ENCODE results near the gene KCMF1.

KCMF1 gene

GRCh38 chr2:85088921-85089320, 118.0 kb downstream of the KCMF1 start:
- no peak overlapping the region for H3K27ac ChIP-seq (ENCODE audit: insufficient read depth in 1 of 2, low read depth in 1 of 2, low read length in 2 of 2, poor library complexity in 1 of 2, severe bottlenecking in 2 of 2)
- no peaks in the 10 kb centered on the region for H3K4me1 ChIP-seq (ENCODE audit: control extremely low read depth in 1 of 4, control insufficient read depth in 4 of 4, insufficient read depth in 4 of 4, low read length in 3 of 4)
- peaks cover 0 to 2% (median 0%) of the 10 kb centered on the region in 5 experiments for H3K27me3 ChIP-seq (replicated peaks in 2 of 5; ENCODE audit: control insufficient read depth in 4 of 5, insufficient read depth in 5 of 5, low read length in 4 of 5)
- H3K9me3 ChIP-seq (ENCODE audit: control extremely low read depth in 1 of 5, control insufficient read depth in 4 of 5, insufficient read depth in 2 of 5, low read depth in 1 of 5, low read length in 4 of 5), result peaks cover 0 to 3% (median 0%) of the 10 kb centered on the region in 5 experiments
- no peak overlapping the region for H3K4me3 ChIP-seq (ENCODE audit: control insufficient read depth in 1 of 7, extremely low read depth in 1 of 7, insufficient read depth in 4 of 7, low read depth in 2 of 7, low read length in 6 of 7)
- no peaks in the 10 kb centered on the region for H3K36me3 ChIP-seq (ENCODE audit: control insufficient read depth in 4 of 4, insufficient read depth in 4 of 4, low read length in 3 of 4)
- DNase-seq, result no peak
- POLR2A ChIA-PET, result no interaction called here
- CTCF ChIA-PET, result interaction anchor here (1.4 kb wide), 1 partner anchor 30 kb away, joined by 3 read pairs; no protein-coding TSS in a partner anchor
- WGBS (ENCODE audit: insufficient coverage), result 100% methylated on average over 2 of the region's 2 CpGs

- no peaks in the 10 kb centered on the region for H3K4me1 ChIP-seq (ENCODE audit: control extremely low read depth in 1 of 4, control insufficient read depth in 4 of 4, insufficient read depth in 4 of 4, low read length in 3 of 4)
- CTCF ChIA-PET, result interaction anchor here (1.4 kb wide), 1 partner anchor 29 kb away, joined by 3 read pairs; no protein-coding TSS in a partner anchor
- H3K27ac ChIP-seq (ENCODE audit: insufficient read depth in 1 of 2, low read depth in 1 of 2, low read length in 2 of 2, poor library complexity in 1 of 2, severe bottlenecking in 2 of 2), result no peak overlapping the region
- no peaks in the 10 kb centered on the region for H3K36me3 ChIP-seq (ENCODE audit: control insufficient read depth in 4 of 4, insufficient read depth in 4 of 4, low read length in 3 of 4)
- POLR2A ChIA-PET, result no interaction called here
- peaks cover 0 to 3% (median 0%) of the 10 kb centered on the region in 5 experiments for H3K9me3 ChIP-seq (ENCODE audit: control extremely low read depth in 1 of 5, control insufficient read depth in 4 of 5, insufficient read depth in 2 of 5, low read depth in 1 of 5, low read length in 4 of 5)
- peaks cover 0 to 2% (median 0%) of the 10 kb centered on the region in 5 experiments for H3K27me3 ChIP-seq (replicated peaks in 2 of 5; ENCODE audit: control insufficient read depth in 4 of 5, insufficient read depth in 5 of 5, low read length in 4 of 5)
- DNase-seq, result peak in 1 of 3 donors; percentile 10
- no peak overlapping the region for H3K4me3 ChIP-seq (ENCODE audit: control insufficient read depth in 1 of 7, extremely low read depth in 1 of 7, insufficient read depth in 4 of 7, low read depth in 2 of 7, low read length in 6 of 7)
- 83% methylated on average over 6 of the region's 6 CpGs for WGBS (ENCODE audit: insufficient coverage)
These were observed 118.6 kb downstream of the KCMF1 start for GRCh38 chr2:85089585-85089984.

DNA sequence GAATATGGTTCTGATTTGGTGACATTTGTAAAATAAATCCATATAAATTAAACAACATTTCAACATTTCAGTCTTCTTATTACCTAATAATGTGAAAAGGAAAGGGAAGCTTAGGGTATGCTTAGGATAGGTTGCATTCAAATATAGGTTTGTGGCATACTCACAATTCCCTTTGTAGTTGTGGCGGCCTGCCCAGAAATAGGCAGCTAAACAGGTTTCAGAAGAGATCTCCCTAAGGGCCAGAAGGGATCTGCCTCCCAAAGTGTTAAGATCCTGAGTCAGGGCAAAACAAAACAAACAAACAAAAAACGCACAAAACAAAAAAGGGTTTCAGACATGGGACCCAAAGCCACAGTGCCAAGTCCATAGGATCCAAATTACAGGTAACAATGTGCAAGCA, 120.9 kb downstream of the KCMF1 start:
- POLR2A ChIA-PET, result no interaction called here
- 100% methylated on average over 1 of the region's 2 CpGs for WGBS (ENCODE audit: insufficient coverage)
- Histone ChIP-seq H3K27ac (ENCODE audit: insufficient read depth in 1 of 2, low read depth in 1 of 2, low read length in 2 of 2, poor library complexity in 1 of 2, severe bottlenecking in 2 of 2) (no peak overlapping the region), H3K27me3 (replicated peaks in 2 of 5; ENCODE audit: control insufficient read depth in 4 of 5, insufficient read depth in 5 of 5, low read length in 4 of 5) (peaks cover 0 to 2% (median 0%) of the 10 kb centered on the region in 5 experiments), H3K4me1 (ENCODE audit: control extremely low read depth in 1 of 4, control insufficient read depth in 4 of 4, insufficient read depth in 4 of 4, low read length in 3 of 4) (no peaks in the 10 kb centered on the region), H3K4me3 (ENCODE audit: control insufficient read depth in 1 of 7, extremely low read depth in 1 of 7, insufficient read depth in 4 of 7, low read depth in 2 of 7, low read length in 6 of 7) (no peak overlapping the region), H3K36me3 (ENCODE audit: control insufficient read depth in 4 of 4, insufficient read depth in 4 of 4, low read length in 3 of 4) (no peaks in the 10 kb centered on the region), H3K9me3 (ENCODE audit: control extremely low read depth in 1 of 5, control insufficient read depth in 4 of 5, insufficient read depth in 2 of 5, low read depth in 1 of 5, low read length in 4 of 5) (peaks cover 0 to 3% (median 0%) of the 10 kb centered on the region in 5 experiments)
- CTCF ChIA-PET, result no interaction called here
- DNase-seq, result no peak

DNA sequence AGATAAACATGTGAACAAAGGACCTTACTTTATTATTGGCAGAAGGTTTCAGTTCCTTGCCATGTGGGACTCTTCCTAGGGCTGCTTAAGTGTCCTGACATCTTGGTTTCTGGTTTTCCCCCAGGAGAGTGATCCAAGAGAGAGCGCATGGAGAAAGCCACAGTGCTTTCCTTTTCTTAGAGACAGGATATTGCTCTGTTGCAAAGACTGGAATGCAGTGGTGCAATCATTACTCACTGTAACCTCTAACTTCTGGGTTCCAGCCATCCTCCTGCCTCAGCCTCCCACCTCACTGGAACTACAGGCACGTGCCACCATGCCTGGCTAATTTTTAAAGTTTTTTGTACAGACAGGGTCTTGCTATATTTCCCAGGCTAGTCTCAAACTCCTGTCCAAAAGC, 124.1 kb downstream of the KCMF1 start:
- H3K9me3 ChIP-seq (ENCODE audit: control extremely low read depth in 1 of 5, control insufficient read depth in 4 of 5, insufficient read depth in 2 of 5, low read depth in 1 of 5, low read length in 4 of 5), result peaks cover 0 to 3% (median 0%) of the 10 kb centered on the region in 5 experiments
- no peaks in the 10 kb centered on the region for H3K36me3 ChIP-seq (ENCODE audit: control insufficient read depth in 4 of 4, insufficient read depth in 4 of 4, low read length in 3 of 4)
- POLR2A ChIA-PET, result no interaction called here
- H3K27ac ChIP-seq (ENCODE audit: insufficient read depth in 1 of 2, low read depth in 1 of 2, low read length in 2 of 2, poor library complexity in 1 of 2, severe bottlenecking in 2 of 2), result no peak overlapping the region
- no peaks in the 10 kb centered on the region for H3K4me1 ChIP-seq (ENCODE audit: control extremely low read depth in 1 of 4, control insufficient read depth in 4 of 4, insufficient read depth in 4 of 4, low read length in 3 of 4)
- H3K27me3 ChIP-seq (replicated peaks in 2 of 5; ENCODE audit: control insufficient read depth in 4 of 5, insufficient read depth in 5 of 5, low read length in 4 of 5), result no peaks in the 10 kb centered on the region
- no peak overlapping the region for H3K4me3 ChIP-seq (ENCODE audit: control insufficient read depth in 1 of 7, extremely low read depth in 1 of 7, insufficient read depth in 4 of 7, low read depth in 2 of 7, low read length in 6 of 7)
- CTCF ChIA-PET, result no interaction called here
- no peak for DNase-seq
- WGBS (ENCODE audit: insufficient coverage), result 89% methylated on average over 1 of the region's 2 CpGs

DNA sequence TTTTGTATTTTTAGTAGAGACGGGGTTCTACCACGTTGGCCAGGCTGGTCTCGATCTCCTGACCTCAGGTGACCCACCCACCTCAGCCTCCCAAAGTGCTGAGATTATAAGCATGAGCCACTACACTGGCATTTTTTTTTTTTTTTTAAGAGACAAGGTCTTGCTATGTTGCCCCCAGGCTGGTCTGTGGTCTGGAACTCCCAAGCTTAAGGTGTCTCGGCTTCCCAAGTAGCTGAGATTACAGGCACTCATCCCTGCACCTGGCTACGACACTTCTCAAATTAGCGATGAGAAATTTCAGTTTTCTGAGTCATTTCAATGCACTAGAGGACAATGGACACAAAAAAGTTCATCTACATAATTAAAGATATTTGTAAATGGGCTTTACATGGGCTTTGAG, 125.7 kb downstream of the KCMF1 start:
- Histone ChIP-seq H3K4me3 (ENCODE audit: control insufficient read depth in 1 of 7, extremely low read depth in 1 of 7, insufficient read depth in 4 of 7, low read depth in 2 of 7, low read length in 6 of 7) (no peak overlapping the region), H3K27ac (ENCODE audit: insufficient read depth in 1 of 2, low read depth in 1 of 2, low read length in 2 of 2, poor library complexity in 1 of 2, severe bottlenecking in 2 of 2) (no peak overlapping the region), H3K36me3 (ENCODE audit: control insufficient read depth in 4 of 4, insufficient read depth in 4 of 4, low read length in 3 of 4) (no peaks in the 10 kb centered on the region), H3K4me1 (ENCODE audit: control extremely low read depth in 1 of 4, control insufficient read depth in 4 of 4, insufficient read depth in 4 of 4, low read length in 3 of 4) (no peaks in the 10 kb centered on the region), H3K9me3 (ENCODE audit: control extremely low read depth in 1 of 5, control insufficient read depth in 4 of 5, insufficient read depth in 2 of 5, low read depth in 1 of 5, low read length in 4 of 5) (peaks cover 0 to 3% (median 0%) of the 10 kb centered on the region in 5 experiments), H3K27me3 (replicated peaks in 2 of 5; ENCODE audit: control insufficient read depth in 4 of 5, insufficient read depth in 5 of 5, low read length in 4 of 5) (no peaks in the 10 kb centered on the region)
- ChIA-PET POLR2A (no interaction called here), CTCF (no interaction called here)
- 84% methylated on average over 4 of the region's 6 CpGs for WGBS (ENCODE audit: insufficient coverage)
- DNase-seq, result no peak

GRCh38 chr2:85104228-85104627, 133.3 kb downstream of the KCMF1 start:
- no peaks in the 10 kb centered on the region for H3K9me3 ChIP-seq (ENCODE audit: control extremely low read depth in 1 of 5, control insufficient read depth in 4 of 5, insufficient read depth in 2 of 5, low read depth in 1 of 5, low read length in 4 of 5)
- H3K4me3 ChIP-seq (ENCODE audit: control insufficient read depth in 1 of 7, extremely low read depth in 1 of 7, insufficient read depth in 4 of 7, low read depth in 2 of 7, low read length in 6 of 7), result no peak overlapping the region
- WGBS (ENCODE audit: insufficient coverage), result no CpG with 5 or more reads among the region's 1 CpG
- no peak overlapping the region for H3K27ac ChIP-seq (ENCODE audit: insufficient read depth in 1 of 2, low read depth in 1 of 2, low read length in 2 of 2, poor library complexity in 1 of 2, severe bottlenecking in 2 of 2)
- no peaks in the 10 kb centered on the region for H3K36me3 ChIP-seq (ENCODE audit: control insufficient read depth in 4 of 4, insufficient read depth in 4 of 4, low read length in 3 of 4)
- POLR2A ChIA-PET, result no interaction called here
- no peaks in the 10 kb centered on the region for H3K4me1 ChIP-seq (ENCODE audit: control extremely low read depth in 1 of 4, control insufficient read depth in 4 of 4, insufficient read depth in 4 of 4, low read length in 3 of 4)
- H3K27me3 ChIP-seq (replicated peaks in 2 of 5; ENCODE audit: control insufficient read depth in 4 of 5, insufficient read depth in 5 of 5, low read length in 4 of 5), result no peaks in the 10 kb centered on the region
- DNase-seq, result no peak
- CTCF ChIA-PET, result no interaction called here

- 100% methylated on average over 1 of the region's 8 CpGs for WGBS (ENCODE audit: insufficient coverage)
- peaks cover 0 to 2% (median 0%) of the 10 kb centered on the region in 5 experiments for H3K27me3 ChIP-seq (replicated peaks in 2 of 5; ENCODE audit: control insufficient read depth in 4 of 5, insufficient read depth in 5 of 5, low read length in 4 of 5)
- H3K36me3 ChIP-seq (ENCODE audit: control insufficient read depth in 4 of 4, insufficient read depth in 4 of 4, low read length in 3 of 4), result no peaks in the 10 kb centered on the region
- CTCF ChIA-PET, result interaction anchor here (1.1 kb wide), 1 partner anchor 11 kb away, joined by 3 read pairs; no protein-coding TSS in a partner anchor
- no peaks in the 10 kb centered on the region for H3K4me1 ChIP-seq (ENCODE audit: control extremely low read depth in 1 of 4, control insufficient read depth in 4 of 4, insufficient read depth in 4 of 4, low read length in 3 of 4)
- no peak overlapping the region for H3K27ac ChIP-seq (ENCODE audit: insufficient read depth in 1 of 2, low read depth in 1 of 2, low read length in 2 of 2, poor library complexity in 1 of 2, severe bottlenecking in 2 of 2)
- no peak for DNase-seq
- H3K9me3 ChIP-seq (ENCODE audit: control extremely low read depth in 1 of 5, control insufficient read depth in 4 of 5, insufficient read depth in 2 of 5, low read depth in 1 of 5, low read length in 4 of 5), result no peaks in the 10 kb centered on the region
- POLR2A ChIA-PET, result no interaction called here
- no peak overlapping the region for H3K4me3 ChIP-seq (ENCODE audit: control insufficient read depth in 1 of 7, extremely low read depth in 1 of 7, insufficient read depth in 4 of 7, low read depth in 2 of 7, low read length in 6 of 7)
These were observed 135.7 kb downstream of the KCMF1 start for GRCh38 chr2:85106489-85107180.
